NCI-H187 treated with DMSO at 0.1 percent for 48 hours (cell line): Measurements from ENCODE around the gene CDC42SE1.

ENCODE experiments used
- DNase-seq: peaks from one replicate; lab custom pipeline; 2025; lab: John Stamatoyannopoulos, UW

Gene CDC42SE1

GRCh38 chr1:151051356-151052009 is 7.9 kb downstream of the CDC42SE1 start:
- no peak for DNase-seq

DNA sequence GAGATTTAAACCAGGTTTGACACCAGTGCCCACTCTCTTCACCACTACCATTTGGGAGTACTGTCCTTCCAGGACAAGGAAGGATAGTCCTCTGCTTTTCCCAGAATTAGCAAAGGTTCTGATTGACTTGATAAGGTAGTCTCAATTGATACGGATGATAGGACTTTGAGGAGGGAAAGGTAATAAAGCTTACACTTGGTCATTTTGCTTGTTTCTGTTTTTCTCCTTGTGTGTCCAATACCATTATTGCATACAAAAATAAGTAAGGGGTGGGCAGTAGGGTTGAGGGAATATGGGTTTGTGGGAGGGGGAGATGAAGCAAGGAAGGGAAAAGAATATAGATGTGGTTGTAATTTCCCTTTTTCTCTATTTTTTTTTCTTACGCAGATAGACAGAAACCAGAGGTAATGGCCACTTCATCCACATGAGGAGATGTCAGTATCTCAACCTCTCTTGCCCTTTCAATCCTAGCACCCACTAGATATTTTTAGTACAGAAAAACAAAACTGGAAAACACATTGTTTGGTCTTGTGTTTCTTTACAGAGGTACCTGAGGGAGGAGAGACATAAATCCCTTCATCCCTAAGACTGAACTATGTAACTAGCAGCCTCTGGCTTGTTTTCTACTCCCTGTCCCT is 9.3 kb downstream of the CDC42SE1 start:
- no peak for DNase-seq

GRCh38 chr1:151049458-151049857 is 10.0 kb downstream of the CDC42SE1 start:
- no peak for DNase-seq

DNA sequence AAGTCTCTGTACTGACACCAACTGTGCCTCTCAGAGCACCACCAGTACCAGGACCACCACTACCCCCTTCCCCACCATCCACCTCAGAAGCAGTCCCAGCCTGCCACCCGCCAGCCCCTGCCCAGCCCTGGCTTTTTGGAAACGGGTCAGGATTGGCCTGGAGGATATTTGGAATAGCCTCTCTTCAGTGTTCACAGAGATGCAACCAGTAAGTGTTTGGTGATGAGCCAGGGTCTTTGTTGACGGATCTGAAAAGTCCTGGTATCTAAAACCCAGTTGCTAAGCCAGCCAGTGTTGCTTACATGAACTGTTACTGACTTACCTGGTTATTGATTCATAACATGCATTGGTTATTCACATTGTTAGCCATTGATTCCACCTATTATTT is 10.8 kb downstream of the CDC42SE1 start:
- no peak for DNase-seq

DNA sequence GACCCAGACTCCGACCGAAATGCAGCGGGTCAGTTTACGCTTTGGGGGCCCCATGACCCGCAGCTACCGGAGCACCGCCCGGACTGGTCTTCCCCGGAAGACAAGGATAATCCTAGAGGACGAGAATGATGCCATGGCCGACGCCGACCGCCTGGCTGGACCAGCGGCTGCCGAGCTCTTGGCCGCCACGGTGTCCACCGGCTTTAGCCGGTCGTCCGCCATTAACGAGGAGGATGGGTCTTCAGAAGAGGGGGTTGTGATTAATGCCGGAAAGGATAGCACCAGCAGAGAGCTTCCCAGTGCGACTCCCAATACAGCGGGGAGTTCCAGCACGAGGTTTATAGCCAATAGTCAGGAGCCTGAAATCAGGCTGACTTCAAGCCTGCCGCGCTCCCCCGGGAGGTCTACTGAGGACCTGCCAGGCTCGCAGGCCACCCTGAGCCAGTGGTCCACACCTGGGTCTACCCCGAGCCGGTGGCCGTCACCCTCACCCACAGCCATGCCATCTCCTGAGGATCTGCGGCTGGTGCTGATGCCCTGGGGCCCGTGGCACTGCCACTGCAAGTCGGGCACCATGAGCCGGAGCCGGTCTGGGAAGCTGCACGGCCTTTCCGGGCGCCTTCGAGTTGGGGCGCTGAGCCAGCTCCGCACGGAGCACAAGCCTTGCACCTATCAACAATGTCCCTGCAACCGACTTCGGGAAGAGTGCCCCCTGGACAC is 11.3 kb downstream of the CDC42SE1 start:
- no peak for DNase-seq

DNA sequence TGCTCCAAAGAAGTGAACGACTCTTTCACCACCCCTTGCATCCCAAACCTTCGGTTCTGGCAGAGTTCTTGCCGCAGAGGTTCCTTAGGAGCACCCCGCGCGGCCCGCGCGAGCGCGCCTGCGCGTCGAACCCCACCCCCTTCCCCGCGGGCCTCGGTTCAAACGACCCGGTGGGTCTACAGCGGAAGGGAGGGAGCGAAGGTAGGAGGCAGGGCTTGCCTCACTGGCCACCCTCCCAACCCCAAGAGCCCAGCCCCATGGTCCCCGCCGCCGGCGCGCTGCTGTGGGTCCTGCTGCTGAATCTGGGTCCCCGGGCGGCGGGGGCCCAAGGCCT is 11.9 kb downstream of the CDC42SE1 start, which contains the start of gene C1orf56:
Gene C1orf56 (plus strand): TSS at position 161 of the 334 bp plus-strand sequence. CDS start 97 bp downstream, at position 258.
- DNase-seq, result peak; percentile 60

- DNase-seq, result no peak
Observed at GRCh38 chr1:151043163-151043562, 16.3 kb downstream of the CDC42SE1 start.

DNA sequence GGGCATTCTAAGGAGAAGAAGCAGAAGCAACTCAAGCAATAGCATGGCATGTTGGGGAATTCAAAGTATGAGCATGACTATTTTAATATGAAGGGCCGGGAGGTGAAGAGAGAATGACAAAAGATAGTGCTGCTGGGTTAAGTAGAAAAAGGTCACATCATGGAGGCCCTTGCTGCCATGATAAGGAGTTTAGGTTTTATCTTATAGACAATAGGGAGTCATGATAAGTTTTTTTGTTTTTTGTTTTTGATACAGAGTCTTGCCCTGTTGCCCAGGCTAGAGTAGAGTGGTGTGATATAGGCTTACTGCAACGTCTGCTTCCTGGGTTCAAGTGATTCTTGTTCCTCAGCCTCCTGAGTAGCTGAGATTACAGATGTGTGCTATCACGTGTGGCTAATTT is 19.9 kb downstream of the CDC42SE1 start:
- DNase-seq, result no peak

DNA sequence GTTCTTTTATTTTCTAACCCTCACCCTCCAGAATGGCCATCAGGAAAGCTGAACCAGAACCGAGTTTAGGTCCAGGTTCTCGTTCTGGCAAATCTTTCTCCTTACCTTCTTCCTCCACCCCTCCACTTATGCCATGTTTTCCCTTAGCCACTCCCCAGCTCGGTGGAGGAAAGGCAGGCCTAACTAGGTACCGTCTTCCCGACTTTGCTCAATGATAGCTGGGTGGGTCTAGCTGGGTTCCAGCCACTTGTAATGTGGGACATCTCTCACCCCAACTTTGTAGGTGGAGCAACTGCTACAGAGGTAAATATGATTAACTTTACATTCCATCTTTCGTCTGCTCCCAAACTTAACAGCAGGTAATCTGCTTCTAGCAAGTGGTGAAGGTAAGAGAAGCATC is 22.4 kb downstream of the CDC42SE1 start:
- no peak for DNase-seq

DNA sequence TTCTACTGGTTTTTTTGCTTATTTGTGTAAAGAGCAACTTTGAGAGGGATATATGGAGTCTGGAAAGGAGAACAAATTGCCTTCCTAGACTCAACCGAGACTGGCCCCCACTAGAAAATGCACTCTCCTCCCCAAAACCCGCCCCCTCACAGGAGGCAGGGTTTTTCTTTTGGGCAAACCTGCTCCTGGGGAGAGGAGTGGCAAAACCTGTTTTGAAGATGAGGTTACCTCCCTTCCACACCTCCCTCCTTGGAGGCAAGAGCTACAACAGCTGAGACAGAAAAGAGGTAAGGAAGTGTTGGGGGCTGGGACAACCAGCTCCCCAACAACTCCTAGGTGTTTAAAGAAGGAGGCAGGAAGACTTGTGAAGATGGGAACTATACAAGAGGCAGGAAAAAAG is 23.1 kb downstream of the CDC42SE1 start, which contains the start of gene BNIPL:
Gene BNIPL (plus strand): TSS at position 231 of the 400 bp plus-strand sequence. CDS start 140 bp downstream, at position 371.
- DNase-seq, result no peak

DNA sequence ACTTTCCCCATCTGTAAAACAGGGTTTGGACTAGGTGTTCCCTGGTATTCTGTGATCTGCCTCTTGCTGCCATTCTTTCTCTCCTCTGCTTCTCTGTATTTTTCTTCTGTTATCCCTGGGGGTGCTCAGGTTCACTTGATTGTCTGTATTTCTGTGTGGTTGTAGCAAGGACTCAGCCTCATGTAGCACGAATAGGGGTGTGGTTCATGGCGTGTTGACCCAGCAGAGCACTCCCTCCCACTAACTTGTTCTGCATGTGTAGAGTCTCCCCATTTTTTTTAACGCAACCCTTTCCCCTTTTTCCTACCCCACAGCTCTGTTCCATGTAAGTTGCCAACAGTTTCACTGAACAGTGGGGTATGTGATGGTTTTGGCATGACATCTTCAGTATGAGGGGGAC is 24.3 kb downstream of the CDC42SE1 start:
- DNase-seq, result no peak

DNA sequence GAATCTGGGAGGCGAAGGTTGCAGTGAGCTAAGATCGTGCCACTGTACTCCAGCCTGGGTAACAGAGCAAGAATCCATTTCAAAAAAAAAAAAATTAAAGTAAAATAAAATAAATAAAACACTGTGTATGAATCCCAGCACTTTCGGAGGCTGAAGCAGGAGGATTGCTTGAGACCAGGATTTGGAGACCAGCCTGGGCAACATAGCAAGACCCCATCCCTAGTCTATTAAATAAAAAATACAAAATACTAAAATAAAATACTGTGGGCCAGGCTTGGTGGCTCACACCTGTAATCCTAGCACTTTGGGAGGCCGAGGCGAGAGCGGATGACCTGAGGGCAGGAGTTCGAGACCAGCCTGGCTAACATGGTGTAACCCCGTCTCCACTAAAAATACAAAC is 27.3 kb downstream of the CDC42SE1 start:
- DNase-seq, result no peak

GRCh38 chr1:151026460-151026859 is 33.0 kb downstream of the CDC42SE1 start:
- DNase-seq, result no peak

DNA sequence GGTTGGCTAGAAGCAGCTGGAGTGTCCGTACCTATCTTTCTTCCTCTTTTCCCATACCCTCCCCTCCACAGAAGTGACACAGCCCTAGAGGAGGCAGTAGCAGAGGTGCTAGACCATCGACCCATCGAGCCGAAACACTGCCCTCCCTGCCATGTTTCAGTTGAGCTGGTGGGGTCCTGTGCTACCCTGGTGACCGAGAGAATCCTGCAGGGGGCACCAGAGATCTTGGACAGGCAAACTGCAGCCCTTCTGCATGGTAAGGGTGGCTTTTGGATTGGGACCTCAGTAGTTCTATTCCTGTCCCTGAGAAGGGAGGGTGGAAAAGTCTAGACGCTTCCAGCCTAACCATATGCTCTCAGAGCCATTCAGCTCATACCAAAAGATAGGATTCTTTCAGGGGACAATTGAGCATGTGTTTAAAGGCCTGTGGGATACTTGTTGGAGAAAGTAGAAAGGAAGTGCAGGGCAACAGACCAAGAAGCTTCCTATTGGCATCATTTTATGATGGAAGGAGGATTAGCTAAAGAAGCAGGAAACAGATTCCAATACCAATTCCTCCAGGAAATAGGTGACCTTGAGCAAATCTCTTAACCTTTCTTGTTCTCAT is 34.8 kb downstream of the CDC42SE1 start:
- peak; percentile 33 for DNase-seq

DNA sequence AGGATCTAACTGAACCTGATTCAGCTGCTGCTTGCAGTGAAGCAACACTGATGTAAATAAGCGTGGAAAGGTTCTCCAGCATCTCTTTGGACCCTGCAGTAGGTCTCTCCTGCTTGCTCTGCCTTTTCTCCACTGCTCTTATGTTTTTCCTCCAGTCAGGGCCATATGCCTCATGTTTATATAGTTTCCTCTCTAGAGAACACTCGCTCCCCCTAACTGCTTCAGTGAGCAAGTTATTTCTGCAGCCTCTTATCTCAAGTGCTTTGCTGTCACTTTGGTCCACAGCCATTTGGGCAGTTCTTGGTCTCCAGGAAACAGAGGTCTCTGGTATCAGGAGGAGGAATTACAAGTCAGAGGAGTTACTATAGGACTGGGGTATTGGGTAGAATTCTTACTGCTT is 45.9 kb downstream of the CDC42SE1 start:
- DNase-seq, result peak; percentile 84

DNA sequence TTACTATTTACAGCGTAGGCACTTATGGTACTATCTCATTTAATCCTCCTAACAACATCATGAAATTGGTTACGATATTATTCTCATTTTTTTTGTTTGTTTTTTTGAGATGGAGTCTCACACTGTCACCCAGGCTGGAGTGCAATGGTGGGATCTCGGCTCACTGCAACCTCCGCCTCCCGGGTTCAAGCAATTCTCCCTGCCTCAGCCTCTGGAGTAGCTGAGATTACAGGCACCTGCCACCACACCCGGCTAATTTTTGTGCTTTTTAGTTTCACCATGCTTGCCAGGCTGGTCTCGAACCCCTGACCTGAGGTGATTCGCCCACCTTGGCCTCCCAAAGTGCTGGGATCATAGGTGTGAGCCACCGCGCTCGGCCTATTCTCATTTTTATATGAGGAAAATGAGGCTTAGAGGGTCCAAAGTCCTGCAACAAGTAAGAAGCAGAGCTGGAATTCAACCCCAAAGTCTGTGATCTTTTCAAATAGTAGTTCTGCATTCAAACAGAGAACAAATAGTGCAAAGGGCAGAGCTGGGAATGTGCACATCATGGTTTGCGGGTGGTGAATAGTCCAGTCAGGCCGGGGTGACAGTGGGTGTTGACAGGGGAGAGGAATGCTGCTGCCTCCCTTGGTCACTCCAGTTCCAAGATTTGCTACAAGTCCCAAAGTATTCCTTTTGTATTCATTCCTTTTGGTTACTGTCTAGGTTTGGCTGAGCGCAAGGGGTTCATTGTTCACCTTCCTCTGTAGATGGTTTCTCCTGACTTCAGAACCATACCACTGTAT is 46.5 kb downstream of the CDC42SE1 start:
- no peak for DNase-seq

GRCh38 chr1:151011154-151011850 is 48.1 kb downstream of the CDC42SE1 start:
- DNase-seq, result no peak

DNA sequence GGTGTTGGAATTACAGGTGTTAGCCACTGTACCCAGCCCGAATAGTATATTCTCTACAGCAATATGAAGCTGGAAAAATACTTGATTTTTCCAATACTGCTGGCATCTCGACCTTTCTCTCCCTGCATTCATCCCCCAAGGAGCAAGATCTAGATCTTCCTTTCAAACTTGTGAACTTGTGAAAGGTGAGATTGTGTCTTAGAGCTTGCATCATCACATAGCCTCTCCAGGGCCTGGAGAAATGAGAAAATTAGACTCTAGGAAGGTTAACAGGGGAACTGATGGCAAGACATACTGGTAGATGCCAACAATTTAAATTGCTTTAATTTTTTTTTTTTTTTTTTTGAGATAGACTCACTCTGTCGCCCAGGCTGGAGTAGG is 49.1 kb downstream of the CDC42SE1 start:
- DNase-seq, result no peak

DNA sequence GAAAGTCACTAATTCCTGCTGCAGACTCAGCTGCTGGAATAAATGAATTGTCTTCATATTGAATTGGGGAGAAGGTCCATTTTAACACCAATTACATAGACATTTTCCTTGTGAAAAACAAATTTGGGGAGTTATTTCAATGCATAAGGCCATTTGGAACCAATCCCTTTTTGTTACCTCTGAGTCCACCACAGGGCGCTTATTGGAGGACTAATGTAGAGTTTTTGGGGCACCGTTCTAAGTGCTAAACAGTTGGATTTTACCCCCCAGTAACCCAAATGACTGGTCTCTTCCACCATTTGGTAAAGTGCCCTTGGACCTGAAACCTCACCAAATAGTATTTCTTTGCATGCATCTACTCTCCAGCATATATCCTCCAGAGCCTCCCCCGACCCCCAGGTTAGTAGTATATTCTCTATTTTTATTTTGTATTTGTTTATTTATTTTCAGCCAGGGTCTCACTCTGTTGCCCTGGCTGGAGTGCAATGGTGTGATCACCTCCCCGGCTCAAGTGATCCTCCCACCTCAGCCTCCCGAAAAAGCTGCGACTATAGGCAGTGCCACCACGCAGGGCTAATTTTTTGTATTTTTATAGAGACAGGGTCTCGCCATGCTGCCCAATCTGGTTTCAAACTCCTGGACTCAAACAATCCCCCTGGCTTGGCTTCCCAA is 49.6 kb downstream of the CDC42SE1 start:
- no peak for DNase-seq

DNA sequence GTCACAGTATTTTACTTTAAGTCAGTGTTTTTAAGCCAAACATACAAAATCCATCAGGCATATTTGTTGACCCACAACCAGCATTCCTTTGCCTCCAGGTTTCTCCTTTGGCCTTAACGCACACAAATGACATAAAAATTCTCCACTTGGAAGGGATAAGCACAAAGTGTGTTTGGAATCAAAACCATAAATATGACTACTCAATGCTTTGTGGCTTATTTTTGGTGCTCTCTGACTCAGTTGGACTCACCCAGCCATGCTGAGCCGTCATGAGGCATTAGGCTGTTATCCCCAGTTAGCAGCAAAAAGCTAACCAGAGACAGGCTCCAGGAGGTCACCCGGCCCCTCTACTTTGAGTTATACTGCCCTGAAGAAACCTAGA is 50.2 kb downstream of the CDC42SE1 start:
- DNase-seq, result no peak
